ENCODE results near the gene MRPL47. TPM values are rescaled to one million over a fixed set of nuclear protein-coding genes. Genes with fewer than 3 reads are reported as not detected.

MRPL47 gene
- total RNA-seq (2014; rRNA removed; shearing (Covaris generic)) (18.6 and 25.0 TPM in 2 replicates), polyA plus RNA-seq (2016; fragmentation: Nextera tagmentation; extraction: Ambion mirVana) (60.5 and 66.0 TPM in 2 replicates)

- Histone ChIP-seq H4K20me1 (ENCODE audit: insufficient read depth) (no peaks in the 10 kb centered on the region), H3K27ac (peak within 1 kb of the TSS; percentile 92), H3K4me3 (peak within 1 kb of the TSS; percentile 99), H2AFZ (peak within 1 kb of the TSS; percentile 98), H3K9ac (peak within 1 kb of the TSS; percentile 98), H3K9me2 (ENCODE audit: insufficient read depth) (no peaks in the 10 kb centered on the region), H3K4me1 (ENCODE audit: insufficient read depth) (peaks cover 13% of the 10 kb centered on the region), H3K9me3 (ENCODE audit: low read depth) (no peaks in the 10 kb centered on the region), H3K36me3 (ENCODE audit: low read depth) (peaks cover 25% of the 10 kb centered on the region), H3K27me3 (replicated peaks; ENCODE audit: insufficient read depth) (no peaks in the 10 kb centered on the region), H3K79me2 (ENCODE audit: insufficient read depth) (peaks cover 97% of the 10 kb centered on the region), H3K4me2 (ENCODE audit: unreplicated experiment) (peak within 1 kb of the TSS; percentile 98), H3F3A (ENCODE audit: insufficient read depth) (no peaks in the 10 kb centered on the region)
- no peak for TF ChIP-seq EZH2phosphoT487 (IDR thresholded peaks at IDR 0.05; ENCODE audit: insufficient read depth, low read depth)
- TF ChIP-seq EZH2 (IDR thresholded peaks at IDR 0.05; ENCODE audit: insufficient read depth, poor library complexity, severe bottlenecking) = no peak
- WGBS, 2 experiments (ENCODE audit: low coverage in 1 of 2, low lambda C conversion rate in 2 of 2, missing lambda C conversion rate in 2 of 2) = 1% methylated on average over 44 to 45 of the region's 45 CpGs
- peak; percentile 99 for DNase-seq
- in situ Hi-C loops (cut with MboI) = no loop called here
Measured at GRCh38 chr3:179604321-179605078, at the start of gene MRPL47, which contains the start of gene NDUFB5. Gene MRPL47 (minus strand): TSS chr3:179604638. CDS start chr3:179604624, 14 bp downstream. Gene NDUFB5 (plus strand): TSS chr3:179604794. CDS start chr3:179604816, 22 bp downstream.

DNA sequence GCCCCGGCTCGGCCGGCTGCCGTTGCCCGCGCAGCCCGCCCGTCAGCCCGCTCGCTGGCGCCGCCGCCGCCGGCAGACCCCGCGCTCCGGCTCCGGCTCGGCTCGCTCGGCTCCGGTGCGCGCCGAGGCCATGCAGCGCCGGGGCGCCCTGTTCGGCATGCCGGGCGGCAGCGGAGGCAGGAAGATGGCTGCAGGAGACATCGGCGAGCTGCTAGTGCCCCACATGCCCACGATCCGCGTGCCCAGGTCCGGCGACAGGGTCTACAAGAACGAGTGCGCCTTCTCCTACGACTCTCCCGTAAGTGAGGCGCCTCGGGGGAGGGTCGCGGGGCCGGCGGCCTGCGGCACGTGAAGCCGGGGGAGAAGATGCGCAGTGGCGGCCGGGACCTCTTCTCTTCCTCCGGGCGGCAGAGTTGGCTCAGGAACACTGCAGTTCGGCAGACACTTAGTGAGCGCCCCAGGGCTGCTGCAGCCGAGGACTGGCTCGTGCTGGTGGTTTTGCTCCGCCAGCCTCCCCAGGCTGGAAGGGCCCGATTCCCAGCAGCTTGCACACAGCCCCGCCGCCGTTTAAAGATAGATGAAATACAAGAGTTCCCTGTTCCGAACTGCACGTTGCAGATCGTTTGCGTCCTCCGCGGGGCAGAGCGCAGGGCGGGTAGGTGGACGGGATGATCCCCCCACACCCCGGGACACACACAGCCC is 48.8 kb upstream of the MRPL47 start:
- H4K20me1 ChIP-seq (ENCODE audit: insufficient read depth) = no peaks in the 10 kb centered on the region
- H3K9me2 ChIP-seq (ENCODE audit: insufficient read depth) = no peaks in the 10 kb centered on the region
- WGBS, 2 experiments (ENCODE audit: low coverage in 1 of 2, low lambda C conversion rate in 2 of 2, missing lambda C conversion rate in 2 of 2) = 0% methylated on average over 61 to 67 of the region's 77 CpGs
- peak overlapping the region; percentile 95 for H3K4me3 ChIP-seq
- H3K79me2 ChIP-seq (ENCODE audit: insufficient read depth) = peaks cover 44% of the 10 kb centered on the region
- H3K27me3 ChIP-seq (replicated peaks; ENCODE audit: insufficient read depth) = no peaks in the 10 kb centered on the region
- H3F3A ChIP-seq (ENCODE audit: insufficient read depth) = peaks cover 23% of the 10 kb centered on the region
- peak; percentile 92 for DNase-seq
- H3K9ac ChIP-seq = peak overlapping the region; percentile 88
- no peaks in the 10 kb centered on the region for H3K36me3 ChIP-seq (ENCODE audit: low read depth)
- peak overlapping the region; percentile 98 for H2AFZ ChIP-seq
- peak overlapping the region; percentile 86 for H3K27ac ChIP-seq
- TF ChIP-seq EZH2phosphoT487 (IDR thresholded peaks at IDR 0.05; ENCODE audit: insufficient read depth, low read depth) (no peak), EZH2 (IDR thresholded peaks at IDR 0.05; ENCODE audit: insufficient read depth, poor library complexity, severe bottlenecking) (no peak)
- no peaks in the 10 kb centered on the region for H3K9me3 ChIP-seq (ENCODE audit: low read depth)
- in situ Hi-C loops (cut with MboI) = no loop called here
- peaks cover 8% of the 10 kb centered on the region; the same call in 1 of the 2 replicates for H3K4me1 ChIP-seq (ENCODE audit: insufficient read depth)
- H3K4me2 ChIP-seq (ENCODE audit: unreplicated experiment) = peak overlapping the region; percentile 90

- H3K4me1 ChIP-seq (ENCODE audit: insufficient read depth) = peaks cover 8% of the 10 kb centered on the region; the same call in 1 of the 2 replicates
- no peaks in the 10 kb centered on the region for H4K20me1 ChIP-seq (ENCODE audit: insufficient read depth)
- peaks cover 23% of the 10 kb centered on the region for H3F3A ChIP-seq (ENCODE audit: insufficient read depth)
- H3K27ac ChIP-seq = peak within 1 kb of the TSS; percentile 86
- no peaks in the 10 kb centered on the region for H3K9me3 ChIP-seq (ENCODE audit: low read depth)
- DNase-seq = peak; percentile 87
- no peaks in the 10 kb centered on the region for H3K27me3 ChIP-seq (replicated peaks; ENCODE audit: insufficient read depth)
- peak within 1 kb of the TSS; percentile 90 for H3K4me2 ChIP-seq (ENCODE audit: unreplicated experiment)
- no peaks in the 10 kb centered on the region for H3K36me3 ChIP-seq (ENCODE audit: low read depth)
- no peaks in the 10 kb centered on the region for H3K9me2 ChIP-seq (ENCODE audit: insufficient read depth)
- H3K79me2 ChIP-seq (ENCODE audit: insufficient read depth) = peaks cover 37% of the 10 kb centered on the region
- 1 to 2% methylated on average over 19 to 49 of the region's 56 CpGs for WGBS, 2 experiments (ENCODE audit: low coverage in 1 of 2, low lambda C conversion rate in 2 of 2, missing lambda C conversion rate in 2 of 2)
- in situ Hi-C loops (cut with MboI) = no loop called here
- peak within 1 kb of the TSS; percentile 88 for H3K9ac ChIP-seq
- TF ChIP-seq EZH2phosphoT487 (IDR thresholded peaks at IDR 0.05; ENCODE audit: insufficient read depth, low read depth) = no peak
- no peak for TF ChIP-seq EZH2 (IDR thresholded peaks at IDR 0.05; ENCODE audit: insufficient read depth, poor library complexity, severe bottlenecking)
- peak within 1 kb of the TSS; percentile 95 for H3K4me3 ChIP-seq
- peak within 1 kb of the TSS; percentile 98 for H2AFZ ChIP-seq
Measured at GRCh38 chr3:179652447-179653095, 48.1 kb upstream of the MRPL47 start, which contains the start of gene USP13. Gene USP13 (plus strand): TSS chr3:179653040. CDS start chr3:179653226, 186 bp downstream.
